NOMO-1 (cell line): Measurements from ENCODE around the gene ABCC3.

Experiments
- DNase-seq, 2 experiments: peaks; one replicate each; lab custom pipeline; 2025; ENCODE audit not compliant: unreplicated experiment in 2 of 2; lab: John Stamatoyannopoulos, UW

ABCC3 gene

GRCh38 chr17:50627782-50628601, 6.7 kb upstream of the ABCC3 start:
- DNase-seq, result no peak

- no peak for DNase-seq
These were observed 4.8 kb upstream of the ABCC3 start for GRCh38 chr17:50629902-50630301.

DNA sequence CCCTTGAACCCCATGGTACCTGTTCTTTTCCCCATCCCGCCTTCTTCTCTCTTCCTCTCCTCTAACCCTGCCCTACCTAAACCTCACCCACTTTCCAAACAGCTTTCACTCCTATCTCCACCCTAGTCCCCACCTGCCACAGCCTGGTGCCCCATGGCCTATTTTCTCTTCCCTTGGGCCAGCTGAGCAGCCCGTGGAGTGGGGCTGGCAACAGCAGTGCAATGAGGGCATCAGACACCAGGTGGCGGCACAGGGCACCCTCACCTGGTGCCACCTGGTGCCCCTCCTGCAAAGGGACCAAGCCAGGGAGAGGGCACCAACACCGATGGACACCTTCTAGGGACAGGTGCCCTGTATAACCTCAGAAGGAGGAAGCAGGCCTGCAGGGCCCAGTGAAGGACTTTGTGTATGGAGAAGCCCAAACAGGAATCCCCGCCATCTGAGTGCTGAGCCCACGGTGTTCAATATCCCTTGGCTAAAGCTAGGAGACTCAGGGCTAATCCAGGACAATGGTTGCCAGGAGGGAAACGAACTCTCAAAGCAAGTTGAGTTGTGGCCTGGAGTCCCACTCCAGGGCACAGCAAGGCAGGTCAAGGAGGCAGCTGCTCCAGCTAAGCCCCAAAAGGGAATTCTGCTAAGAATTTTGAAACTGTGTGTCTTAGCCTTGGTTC, 4.0 kb upstream of the ABCC3 start:
- no peak for DNase-seq

DNA sequence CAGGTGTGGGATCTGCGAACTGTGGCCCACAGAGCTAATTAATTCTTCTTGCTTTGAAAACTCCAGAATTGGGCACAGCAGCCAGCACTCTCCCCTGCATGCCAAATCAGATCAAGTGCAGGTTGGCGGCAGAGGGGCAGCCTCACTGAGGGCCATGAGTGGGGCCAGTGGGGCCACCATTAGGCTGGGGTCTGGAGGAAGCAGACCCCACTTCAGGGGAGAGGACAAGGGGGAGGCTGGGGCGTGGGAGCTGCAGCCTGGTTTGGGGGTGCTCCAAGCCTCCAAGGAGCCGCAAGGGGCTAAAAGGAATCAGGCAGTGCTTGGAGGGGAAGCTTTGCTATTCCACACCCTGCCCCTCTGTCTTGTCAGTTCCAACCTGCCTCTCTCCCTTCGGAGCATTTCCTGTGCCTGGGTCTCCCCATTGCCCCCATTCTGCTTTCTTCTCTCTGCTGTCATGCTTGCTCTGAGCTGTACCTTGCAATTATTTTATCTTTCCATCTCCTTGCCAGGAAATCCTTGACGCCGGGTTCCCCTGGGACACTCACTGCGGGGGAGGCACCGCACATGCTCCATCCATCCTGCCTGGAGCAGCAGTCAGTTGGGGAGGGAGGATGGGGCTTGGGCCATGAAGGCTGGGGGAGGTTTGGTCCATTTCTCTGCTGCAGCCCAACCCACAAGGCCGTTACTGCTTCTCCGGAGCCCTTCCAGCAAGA, 3.3 kb upstream of the ABCC3 start:
- DNase-seq, result no peak

DNA sequence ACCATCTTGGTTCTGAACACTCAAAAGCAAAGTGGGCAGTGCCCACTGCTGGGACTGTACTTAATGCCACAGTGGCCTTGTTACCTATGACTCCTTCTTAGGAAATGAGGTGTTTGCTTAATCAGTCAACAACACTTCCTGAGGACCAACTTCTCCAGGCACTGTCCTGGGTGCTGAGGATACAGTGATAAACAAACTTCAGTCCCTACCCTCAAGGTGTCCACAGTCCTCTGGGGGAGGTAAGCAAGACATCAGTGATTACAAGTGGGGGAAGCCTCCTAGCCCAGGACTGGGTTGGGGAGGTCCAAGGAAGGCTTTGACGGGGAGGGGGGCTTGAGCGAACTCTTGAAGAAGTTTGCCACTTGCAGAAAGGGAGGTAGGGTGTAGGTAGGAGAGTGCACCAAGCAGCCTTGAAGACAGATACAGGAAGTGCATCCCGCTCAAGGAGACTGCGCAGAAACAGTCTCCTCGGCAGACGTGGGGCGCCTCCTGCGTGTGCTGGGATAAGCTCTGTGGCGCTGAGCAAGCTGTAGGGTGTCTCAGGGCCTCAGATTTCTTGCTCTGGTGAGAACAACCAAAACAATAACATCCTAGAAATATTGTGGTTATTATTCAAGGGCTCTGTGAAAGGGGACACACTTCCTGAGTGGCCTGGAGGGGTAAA, 2.6 kb upstream of the ABCC3 start:
- DNase-seq, result no peak

GRCh38 chr17:50632637-50633036, 2.0 kb upstream of the ABCC3 start:
- no peak for DNase-seq

DNA sequence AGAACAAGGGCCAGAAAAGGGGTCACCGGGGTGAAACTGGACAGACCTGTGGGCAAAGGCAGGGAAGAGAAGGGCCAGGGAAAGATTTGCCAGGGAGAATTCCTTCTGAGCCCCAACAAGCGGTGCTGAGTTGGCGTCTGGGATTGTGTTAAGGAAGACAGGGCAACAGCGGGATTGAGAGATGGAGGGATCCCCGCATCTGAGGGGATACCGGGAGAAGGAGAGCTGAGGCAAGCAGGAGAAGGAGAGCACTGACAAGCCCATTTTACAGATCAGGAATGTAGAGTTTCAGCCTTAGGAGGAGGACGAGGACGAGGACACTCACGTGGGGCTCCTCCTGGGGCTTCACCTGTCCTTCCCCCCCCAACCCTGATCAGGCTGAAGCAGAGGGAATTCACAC, 998 bp upstream of the ABCC3 start:
- no peak for DNase-seq

- DNase-seq, result no peak
These were observed 442 bp downstream of the ABCC3 start for GRCh38 chr17:50634915-50635731.

DNA sequence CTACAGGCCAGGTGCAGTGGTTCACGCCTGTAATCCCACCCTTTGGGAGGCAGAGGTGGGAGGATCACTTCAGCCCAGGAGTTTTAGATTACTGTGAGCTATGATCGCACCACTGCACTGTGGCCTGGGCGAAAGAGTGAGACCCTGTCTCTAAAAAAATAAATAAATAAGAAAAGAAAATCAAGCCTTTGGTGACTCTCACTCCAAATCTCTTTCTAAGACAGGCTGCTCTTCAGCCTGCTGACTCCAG, 976 bp downstream of the ABCC3 start:
- no peak for DNase-seq

DNA sequence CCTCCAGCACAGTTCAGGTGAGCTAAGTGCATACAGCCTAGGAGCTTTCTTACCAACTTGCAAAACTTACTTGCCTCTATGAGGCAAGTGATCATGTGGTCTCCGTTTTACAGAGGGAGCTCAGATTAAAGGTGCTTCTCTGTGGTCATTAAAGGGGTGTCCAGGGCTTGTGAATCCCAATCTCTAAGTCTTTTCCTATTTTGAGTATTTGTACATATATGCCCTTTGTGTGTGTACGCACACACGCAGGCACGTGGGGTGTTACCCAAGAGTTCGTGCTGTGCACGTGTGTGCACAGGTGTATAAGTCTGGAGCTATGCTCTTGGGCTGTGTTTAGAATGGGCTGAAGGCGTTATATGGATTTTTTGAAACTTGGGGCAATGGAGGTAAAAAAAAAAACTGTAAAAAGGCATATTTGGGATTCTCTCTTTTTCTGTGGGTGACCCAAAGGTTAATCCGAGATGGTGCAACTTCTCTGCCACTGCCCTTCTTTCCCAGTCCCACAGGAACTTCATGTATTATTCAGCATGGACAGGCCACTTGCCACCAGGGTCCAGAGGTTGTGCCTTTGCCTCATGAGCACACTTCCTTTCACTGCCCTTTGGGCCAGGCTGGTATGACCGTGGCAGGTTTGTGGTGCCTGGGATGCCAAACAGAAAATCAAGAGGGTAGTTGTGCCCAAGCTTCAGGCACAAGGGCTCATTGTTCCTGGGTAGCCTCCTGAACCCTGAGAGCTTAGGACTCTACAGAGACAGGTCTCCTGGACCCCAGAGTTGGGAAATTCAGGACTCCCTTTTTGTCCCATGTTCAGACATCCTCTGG, 1.5 kb downstream of the ABCC3 start:
- DNase-seq, result no peak

GRCh38 chr17:50636804-50637195, 2.1 kb downstream of the ABCC3 start:
- no peak for DNase-seq

DNA sequence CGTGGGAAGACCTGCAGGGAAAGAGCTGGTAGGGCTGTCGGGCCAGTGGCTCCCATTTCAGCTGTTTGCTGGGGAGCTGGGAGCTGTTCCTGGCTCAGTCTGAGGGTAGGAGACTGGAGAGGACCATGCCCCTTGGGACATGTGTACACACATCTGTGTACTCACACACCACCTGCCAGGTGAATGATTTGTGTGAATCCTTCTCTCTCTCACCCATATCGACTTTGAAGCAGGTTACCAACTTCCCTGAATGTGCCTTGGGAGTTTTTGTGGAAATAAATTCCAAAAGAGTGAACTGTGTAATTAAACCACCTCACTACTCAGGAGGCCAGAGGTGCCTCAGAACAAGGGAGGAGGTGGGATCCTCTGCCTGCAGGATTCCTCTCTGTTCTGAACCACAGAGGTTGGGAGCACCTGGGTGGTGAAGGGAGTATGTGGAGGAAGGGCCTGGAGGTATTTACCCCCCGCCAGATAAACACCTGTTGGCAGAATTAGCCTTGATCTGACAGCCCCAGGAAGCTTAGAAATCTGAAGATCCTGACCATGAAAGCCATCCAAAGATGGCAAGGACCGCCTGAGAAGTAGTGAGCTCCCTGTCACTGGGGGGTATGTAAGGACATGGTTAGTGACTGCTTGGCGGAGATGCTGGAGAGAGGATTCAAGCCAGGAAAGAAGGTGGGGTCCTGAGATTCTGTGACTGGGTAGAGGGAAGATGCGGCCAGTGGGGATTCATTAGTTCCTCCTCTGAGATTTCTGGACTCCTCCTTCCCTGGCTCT, 3.3 kb downstream of the ABCC3 start:
- no peak for DNase-seq

GRCh38 chr17:50638606-50638965, 3.9 kb downstream of the ABCC3 start:
- no peak for DNase-seq

- no peak for DNase-seq
These were observed 4.5 kb downstream of the ABCC3 start for GRCh38 chr17:50638966-50639713.

DNA sequence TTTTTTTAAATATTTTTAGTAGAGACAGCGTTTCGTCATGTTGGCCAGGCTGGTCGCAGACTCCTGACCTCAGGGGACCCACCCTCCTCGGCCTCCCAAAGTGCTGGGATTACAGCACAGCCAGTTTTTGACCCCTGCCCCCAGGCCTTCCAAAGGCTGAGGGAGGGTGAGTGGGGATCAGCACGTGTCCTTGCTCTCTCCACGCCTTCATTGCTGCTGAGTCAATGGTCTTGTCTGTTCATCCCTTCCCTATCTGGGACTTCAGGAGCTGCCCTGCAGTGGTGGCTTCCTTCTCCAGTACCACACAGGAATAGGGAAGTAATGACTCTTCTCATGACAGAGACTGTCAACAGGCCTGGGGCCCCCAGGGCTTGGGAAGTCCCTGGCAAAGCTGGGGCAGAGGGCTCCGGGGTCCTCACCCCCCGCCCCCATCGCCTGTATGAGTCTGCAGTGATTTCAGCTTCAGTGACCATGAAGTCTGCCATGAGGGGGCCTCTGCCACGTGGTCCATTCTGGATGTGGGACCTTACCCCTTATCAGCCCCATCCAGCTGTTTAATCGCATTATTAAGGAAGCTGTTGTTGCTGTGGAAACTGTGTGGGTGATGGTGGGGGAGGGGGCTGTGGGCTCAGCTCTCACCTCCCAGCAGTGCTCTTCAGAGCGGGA, 6.1 kb downstream of the ABCC3 start:
- DNase-seq, result no peak

- no peak for DNase-seq
These were observed 6.7 kb downstream of the ABCC3 start for GRCh38 chr17:50641357-50641756.

DNA sequence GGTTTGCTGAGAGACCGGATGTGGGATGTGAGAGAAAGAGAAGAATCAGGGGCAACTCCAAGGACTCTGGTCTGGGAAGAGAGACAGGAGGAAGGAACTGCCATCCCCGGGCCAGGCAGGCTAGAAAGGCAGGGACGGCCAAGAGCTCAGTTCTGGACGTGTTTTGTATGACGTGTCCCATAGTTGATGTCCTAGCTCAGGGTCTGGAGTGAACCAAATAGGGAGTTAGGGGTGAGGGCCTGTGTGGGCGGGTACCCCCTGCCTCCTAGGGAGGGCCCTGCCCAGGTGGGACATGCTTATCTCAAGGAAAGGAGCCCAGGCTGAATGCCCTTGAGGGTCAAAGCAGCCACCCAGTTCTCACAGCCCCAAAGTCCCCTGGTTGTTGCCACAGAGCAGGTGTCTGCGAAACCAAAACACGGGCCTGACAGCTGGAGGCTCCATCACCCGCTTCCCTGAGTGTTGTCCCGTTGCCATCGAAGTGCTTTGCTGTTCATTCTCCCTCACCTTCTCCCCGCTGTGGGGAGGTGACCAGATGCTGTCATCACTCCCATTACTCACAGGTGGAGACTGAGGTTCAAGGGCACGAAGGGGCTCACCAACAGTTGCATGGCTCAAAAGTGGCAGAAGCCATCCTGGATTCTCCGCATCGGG, 7.5 kb downstream of the ABCC3 start:
- no peak for DNase-seq
